Measurements from ENCODE around the gene BAZ1B. TPM values are rescaled to one million over a fixed set of nuclear protein-coding genes. Genes with fewer than 3 reads are reported as not detected.
A peak's percentile ranks its signal among the peaks of the same experiment; 100 is the strongest.

The BAZ1B gene
- total RNA-seq, 1 experiment from 2014 or later, result 107 TPM

DNA sequence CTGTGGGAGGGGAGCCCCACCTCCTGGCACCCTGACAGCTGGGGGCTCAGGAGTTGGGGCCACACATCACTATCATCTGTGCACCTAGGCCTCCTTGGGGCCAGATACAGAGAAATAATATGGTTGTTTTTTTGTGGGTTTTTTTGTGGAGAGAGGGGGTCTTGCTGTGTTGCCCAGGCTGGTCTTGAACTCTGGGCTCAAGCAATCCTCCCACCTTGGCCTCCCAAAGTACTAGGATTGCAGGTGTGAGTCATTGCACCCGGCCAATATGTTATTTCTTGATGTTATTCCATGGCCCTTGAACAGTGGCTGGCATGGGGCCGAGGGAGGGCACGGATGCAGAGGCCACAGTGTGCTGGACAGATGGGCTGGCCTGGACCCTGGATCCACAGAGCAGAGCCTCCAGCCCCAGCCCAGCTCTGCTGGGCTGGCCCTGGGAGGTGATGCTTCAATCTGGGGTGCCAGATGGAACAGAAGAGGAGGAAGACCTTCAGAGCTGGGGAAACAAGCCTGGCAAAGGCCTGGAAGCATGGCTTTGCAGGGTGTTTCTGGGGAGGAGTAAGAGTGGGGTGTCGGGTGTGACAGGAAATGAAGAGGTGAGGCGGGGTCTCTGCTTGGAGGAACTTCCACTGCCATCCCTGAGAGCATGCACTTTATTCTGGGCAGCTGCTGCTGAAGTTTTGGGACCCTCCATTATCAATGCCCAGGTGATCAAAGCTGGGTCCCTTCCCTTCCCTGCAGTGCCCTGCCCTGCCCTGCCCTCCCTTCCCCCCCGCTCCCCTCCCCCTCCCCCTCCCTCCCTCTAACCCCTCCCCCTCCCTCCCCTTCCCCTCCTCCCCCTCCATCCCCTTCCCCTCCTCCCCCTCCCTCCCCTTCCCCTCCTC, 92.2 kb downstream of the BAZ1B start:
- ATAC-seq, result peak; percentile 14
- no peak for DNase-seq (ENCODE audit: low read depth, low spot score)
- H3K4me1 ChIP-seq (ENCODE audit: control insufficient read depth, insufficient read depth, low read length), result peaks cover 5% of the 10 kb centered on the region; the same call in 1 of the 2 replicates
- TF ChIP-seq TCF7L2 (IDR thresholded peaks at IDR 0.05; ENCODE audit: low read depth, low read length) (no peak), SIN3A (IDR thresholded peaks at IDR 0.05; ENCODE audit: borderline replicate concordance, insufficient read depth, low read depth, low read length) (no peak), POLR2AphosphoS5 (IDR thresholded peaks at IDR 0.05; ENCODE audit: low read depth, low read length) (no peak)
- TF ChIP-seq, protein P1, sequence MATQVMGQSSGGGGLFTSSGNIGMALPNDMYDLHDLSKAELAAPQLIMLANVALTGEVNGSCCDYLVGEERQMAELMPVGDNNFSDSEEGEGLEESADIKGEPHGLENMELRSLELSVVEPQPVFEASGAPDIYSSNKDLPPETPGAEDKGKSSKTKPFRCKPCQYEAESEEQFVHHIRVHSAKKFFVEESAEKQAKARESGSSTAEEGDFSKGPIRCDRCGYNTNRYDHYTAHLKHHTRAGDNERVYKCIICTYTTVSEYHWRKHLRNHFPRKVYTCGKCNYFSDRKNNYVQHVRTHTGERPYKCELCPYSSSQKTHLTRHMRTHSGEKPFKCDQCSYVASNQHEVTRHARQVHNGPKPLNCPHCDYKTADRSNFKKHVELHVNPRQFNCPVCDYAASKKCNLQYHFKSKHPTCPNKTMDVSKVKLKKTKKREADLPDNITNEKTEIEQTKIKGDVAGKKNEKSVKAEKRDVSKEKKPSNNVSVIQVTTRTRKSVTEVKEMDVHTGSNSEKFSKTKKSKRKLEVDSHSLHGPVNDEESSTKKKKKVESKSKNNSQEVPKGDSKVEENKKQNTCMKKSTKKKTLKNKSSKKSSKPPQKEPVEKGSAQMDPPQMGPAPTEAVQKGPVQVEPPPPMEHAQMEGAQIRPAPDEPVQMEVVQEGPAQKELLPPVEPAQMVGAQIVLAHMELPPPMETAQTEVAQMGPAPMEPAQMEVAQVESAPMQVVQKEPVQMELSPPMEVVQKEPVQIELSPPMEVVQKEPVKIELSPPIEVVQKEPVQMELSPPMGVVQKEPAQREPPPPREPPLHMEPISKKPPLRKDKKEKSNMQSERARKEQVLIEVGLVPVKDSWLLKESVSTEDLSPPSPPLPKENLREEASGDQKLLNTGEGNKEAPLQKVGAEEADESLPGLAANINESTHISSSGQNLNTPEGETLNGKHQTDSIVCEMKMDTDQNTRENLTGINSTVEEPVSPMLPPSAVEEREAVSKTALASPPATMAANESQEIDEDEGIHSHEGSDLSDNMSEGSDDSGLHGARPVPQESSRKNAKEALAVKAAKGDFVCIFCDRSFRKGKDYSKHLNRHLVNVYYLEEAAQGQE (IDR thresholded peaks at IDR 0.05; ENCODE audit: insufficient read depth in 1 of 2, low read depth in 2 of 2, low read length in 1 of 2), result no peak
- TF ChIP-seq, protein P2, sequence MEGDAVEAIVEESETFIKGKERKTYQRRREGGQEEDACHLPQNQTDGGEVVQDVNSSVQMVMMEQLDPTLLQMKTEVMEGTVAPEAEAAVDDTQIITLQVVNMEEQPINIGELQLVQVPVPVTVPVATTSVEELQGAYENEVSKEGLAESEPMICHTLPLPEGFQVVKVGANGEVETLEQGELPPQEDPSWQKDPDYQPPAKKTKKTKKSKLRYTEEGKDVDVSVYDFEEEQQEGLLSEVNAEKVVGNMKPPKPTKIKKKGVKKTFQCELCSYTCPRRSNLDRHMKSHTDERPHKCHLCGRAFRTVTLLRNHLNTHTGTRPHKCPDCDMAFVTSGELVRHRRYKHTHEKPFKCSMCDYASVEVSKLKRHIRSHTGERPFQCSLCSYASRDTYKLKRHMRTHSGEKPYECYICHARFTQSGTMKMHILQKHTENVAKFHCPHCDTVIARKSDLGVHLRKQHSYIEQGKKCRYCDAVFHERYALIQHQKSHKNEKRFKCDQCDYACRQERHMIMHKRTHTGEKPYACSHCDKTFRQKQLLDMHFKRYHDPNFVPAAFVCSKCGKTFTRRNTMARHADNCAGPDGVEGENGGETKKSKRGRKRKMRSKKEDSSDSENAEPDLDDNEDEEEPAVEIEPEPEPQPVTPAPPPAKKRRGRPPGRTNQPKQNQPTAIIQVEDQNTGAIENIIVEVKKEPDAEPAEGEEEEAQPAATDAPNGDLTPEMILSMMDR (IDR thresholded peaks at IDR 0.05), result no peak
- H3K27ac ChIP-seq (ENCODE audit: low read length), result no peak overlapping the region
- H3K4me3 ChIP-seq (ENCODE audit: low read depth in 2 of 2, low read length in 2 of 2), result no peak overlapping the region
- no peaks in the 10 kb centered on the region for H3K9me3 ChIP-seq (ENCODE audit: control insufficient read depth, insufficient read depth, low read depth, low read length)
- no peaks in the 10 kb centered on the region for H3K36me3 ChIP-seq (ENCODE audit: control insufficient read depth, insufficient read depth, low read length)
- intact Hi-C loops (cut with micrococcal nuclease; ENCODE audit: unreplicated experiment) (no loop called here), in situ Hi-C loops (cut with HindIII; ENCODE audit: low pct_unique_long_range_greater_than_20kb, low sequenced_read_pairs) (no loop called here)
- CTCF ChIA-PET, result interaction anchor here (0.6 kb wide), 1 partner anchor 87 kb away, joined by 4 read pairs; no protein-coding TSS in a partner anchor
- POLR2A ChIA-PET, result interaction anchor here (0.7 kb wide), 1 partner anchor 63 kb away, joined by 3 read pairs; no protein-coding TSS in a partner anchor
- H3K27me3 ChIP-seq (ENCODE audit: control insufficient read depth, insufficient read depth, low read length), result no peaks in the 10 kb centered on the region
- no TSS peak for BruUV-seq (replicated peaks)

DNA sequence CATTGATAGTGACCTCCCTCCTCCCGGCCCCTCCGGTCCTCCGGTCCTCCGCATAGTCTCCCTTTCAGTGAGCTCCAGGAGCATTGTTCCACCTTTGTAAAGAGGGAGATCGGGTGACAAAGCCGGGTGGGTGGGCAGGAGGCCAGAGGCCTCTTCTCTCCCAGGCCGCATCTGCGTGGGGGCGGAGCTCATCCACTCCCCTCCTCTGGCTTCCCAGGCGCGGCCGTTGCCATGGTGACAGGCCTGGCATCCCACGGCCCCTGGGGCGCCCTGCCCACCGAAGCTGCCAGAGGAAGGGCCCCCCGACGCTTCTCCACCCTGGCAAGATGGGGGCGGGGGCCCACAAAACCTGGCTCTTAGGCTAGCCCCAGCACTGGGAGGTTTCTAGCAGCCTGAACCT, 92.9 kb downstream of the BAZ1B start:
- no TSS peak for BruUV-seq (replicated peaks)
- DNase-seq (ENCODE audit: low read depth, low spot score), result no peak
- ATAC-seq, result no peak
- TF ChIP-seq, protein P2 (IDR thresholded peaks at IDR 0.05), result no peak
- TF ChIP-seq POLR2AphosphoS5 (IDR thresholded peaks at IDR 0.05; ENCODE audit: low read depth, low read length), result no peak
- TF ChIP-seq, protein P1 (IDR thresholded peaks at IDR 0.05; ENCODE audit: insufficient read depth in 1 of 2, low read depth in 2 of 2, low read length in 1 of 2), result no peak
- no peak for TF ChIP-seq TCF7L2 (IDR thresholded peaks at IDR 0.05; ENCODE audit: low read depth, low read length)
- TF ChIP-seq SIN3A (IDR thresholded peaks at IDR 0.05; ENCODE audit: borderline replicate concordance, insufficient read depth, low read depth, low read length), result no peak
- Histone ChIP-seq H3K4me3 (ENCODE audit: low read depth in 2 of 2, low read length in 2 of 2) (no peak overlapping the region), H3K27ac (ENCODE audit: low read length) (no peak overlapping the region), H3K4me1 (ENCODE audit: control insufficient read depth, insufficient read depth, low read length) (peaks cover 5% of the 10 kb centered on the region; the same call in 1 of the 2 replicates), H3K27me3 (ENCODE audit: control insufficient read depth, insufficient read depth, low read length) (no peaks in the 10 kb centered on the region), H3K9me3 (ENCODE audit: control insufficient read depth, insufficient read depth, low read depth, low read length) (no peaks in the 10 kb centered on the region), H3K36me3 (ENCODE audit: control insufficient read depth, insufficient read depth, low read length) (no peaks in the 10 kb centered on the region)
- CTCF ChIA-PET, result no interaction called here
- intact Hi-C loops (cut with micrococcal nuclease; ENCODE audit: unreplicated experiment) (no loop called here), in situ Hi-C loops (cut with HindIII; ENCODE audit: low pct_unique_long_range_greater_than_20kb, low sequenced_read_pairs) (no loop called here)
- POLR2A ChIA-PET, result no interaction called here
